A549 (cell line): Measurements from ENCODE around the gene CDH4. TPM values are rescaled to one million over a fixed set of nuclear protein-coding genes. Genes with fewer than 3 reads are reported as not detected.

Experiments used
- ATAC-seq, 2 experiments: fragments of 200-7000 bp in 1 of 2; fragments of >200 bp in 1 of 2; cut with Nextera tagmentation in 1 of 2; cut with Tn5 transposase in 1 of 2; 3 replicates each; pipeline versions ENCODE4 v1.8.0 to v1.9.1; 2018 to 2020; ENCODE audit warnings: mild to moderate bottlenecking in 1 of 2, moderate library complexity in 1 of 2
- CTCF ChIA-PET: fragments of 300-600 bp; sonication (Branson Sonifier 250); formaldehyde crosslinking; extraction: SDS; loops from one replicate; lab custom pipeline; 2021; ENCODE audit warnings: antibody characterized with exemption, inconsistent platforms; lab: Yijun Ruan, JAX
- POLR2A ChIA-PET: fragments of 350-600 bp; formaldehyde crosslinking; extraction: SDS; loops from one replicate; lab custom pipeline; 2021; ENCODE audit warnings: antibody characterized with exemption, inconsistent platforms; lab: Yijun Ruan, JAX
- DNase-seq, 2 experiments: peaks; one replicate each; pipeline versions ENCODE4 v3.0.0 to v3.0.0-alpha.2; 2011 to 2016; ENCODE audit warnings: low read depth in 1 of 2, low spot score in 1 of 2
- FAIRE-seq: peaks from 2 replicates; lab custom pipeline; 2011; peaks lifted over from hg19 to GRCh38; lab: Jason Lieb, UNC
- H3K27ac ChIP-seq, 2 experiments: fragments of >200 bp; sonication (Bioruptor Twin); formaldehyde crosslinking; 3 replicates each; pipeline ENCODE4 v1.5.1; 2016 to 2017
- H3K4me1 ChIP-seq: fragments of >200 bp; sonication (Bioruptor Twin); formaldehyde crosslinking; 3 replicates; pipeline ENCODE4 v1.6.1; 2016
- H3K4me2 ChIP-seq: fragments of >200 bp; sonication (Bioruptor Twin); formaldehyde crosslinking; 3 replicates; pipeline ENCODE4 v1.6.1; 2016
- H3K4me3 ChIP-seq: fragments of >200 bp; sonication (Bioruptor Twin); formaldehyde crosslinking; 3 replicates; pipeline ENCODE4 v1.5.1; 2016
- H3K9me3 ChIP-seq: fragments of >200 bp; sonication (Bioruptor Twin); formaldehyde crosslinking; 3 replicates; pipeline ENCODE4 v1.6.1; 2016
- BCL3 ChIP-seq: fragments of >200 bp; sonication (Bioruptor Twin); formaldehyde crosslinking; IDR thresholded peaks from 3 replicates; pipeline ENCODE4 v1.6.1; 2016
- CBX8 ChIP-seq: fragments of 200-600 bp; sonication (generic); IDR thresholded peaks from 2 replicates; pipeline ENCODE4 v1.6.1; 2016
- CEBPB ChIP-seq, 2 experiments: fragments of >200 bp in 1 of 2; sonication (Bioruptor Twin) in 1 of 2; formaldehyde crosslinking in 1 of 2; IDR thresholded peaks; 2 replicates each; pipeline ENCODE4 v1.6.1; 2012 to 2016
- CHD2 ChIP-seq: fragments of 150-350 bp; IDR thresholded peaks from 2 replicates; pipeline ENCODE4 v1.6.1; 2014; ENCODE audit warnings: low read length; ENCODE audit not compliant: partially characterized antibody
- CHD4 ChIP-seq: fragments of 200-600 bp; sonication (generic); IDR thresholded peaks from 2 replicates; pipeline ENCODE4 v1.6.1; 2016; ENCODE audit warnings: antibody characterized with exemption, mild to moderate bottlenecking, borderline replicate concordance
- EHF ChIP-seq: fragments of 250-450 bp; sonication (Bioruptor Pico); IDR thresholded peaks from 2 replicates; pipeline ENCODE4 v1.5.0; 2020; ENCODE audit warnings: mild to moderate bottlenecking
- EP300 ChIP-seq, 2 experiments: fragments of >200 bp; sonication (Bioruptor Twin); formaldehyde crosslinking; IDR thresholded peaks; 2 replicates in 1 of 2; 3 replicates in 1 of 2; pipeline ENCODE4 v1.6.1; 2016 to 2017
- FOSL2 ChIP-seq, 2 experiments: fragments of 450-650 bp in 1 of 2; fragments of >200 bp in 1 of 2; sonication (Bioruptor Twin) in 1 of 2; formaldehyde crosslinking; IDR thresholded peaks; 2 replicates each; pipeline versions ENCODE4 v1.5.0 to v1.6.1; 2016 to 2020; ENCODE audit warnings: mild to moderate bottlenecking in 1 of 2, moderate library complexity in 1 of 2
- GATA3 ChIP-seq: IDR thresholded peaks from 2 replicates; pipeline ENCODE4 v1.6.1; 2012; ENCODE audit warnings: borderline replicate concordance
- HDAC2 ChIP-seq: fragments of 200-600 bp; sonication (generic); IDR thresholded peaks from 2 replicates; pipeline ENCODE4 v1.6.1; 2016
- HEYL ChIP-seq: fragments of 250-450 bp; sonication (Bioruptor Pico); IDR thresholded peaks from 2 replicates; pipeline ENCODE4 v1.8.0; 2021; ENCODE audit warnings: mild to moderate bottlenecking, moderate library complexity
- HMGXB4 ChIP-seq: fragments of 250-450 bp; sonication (Bioruptor Pico); IDR thresholded peaks from 2 replicates; pipeline ENCODE4 v1.5.0; 2021; ENCODE audit warnings: mild to moderate bottlenecking, moderate library complexity, borderline replicate concordance
- HOXB13 ChIP-seq: fragments of 250-450 bp; sonication (Bioruptor Pico); IDR thresholded peaks from 2 replicates; pipeline ENCODE4 v1.5.0; 2020; ENCODE audit warnings: low read depth, mild to moderate bottlenecking, moderate library complexity
- JUN ChIP-seq, 2 experiments: fragments of >200 bp; sonication (Bioruptor Twin); formaldehyde crosslinking; IDR thresholded peaks; 2 replicates in 1 of 2; 3 replicates in 1 of 2; pipeline ENCODE4 v1.6.1; 2016 to 2017
- JUNB ChIP-seq: fragments of >200 bp; sonication (Bioruptor Twin); formaldehyde crosslinking; IDR thresholded peaks from 2 replicates; pipeline ENCODE4 v1.6.1; 2016
- MAZ ChIP-seq: fragments of 150-350 bp; IDR thresholded peaks from 2 replicates; pipeline ENCODE4 v1.6.1; 2014; ENCODE audit warnings: antibody characterized with exemption, low read depth, low read length, borderline replicate concordance
- NFE2L2 ChIP-seq: fragments of 150-350 bp; conservative IDR thresholded peaks from 2 replicates; pipeline ENCODE4 v1.6.1; 2014; ENCODE audit warnings: low read length
- NR3C1 ChIP-seq: fragments of >200 bp; sonication (Bioruptor Twin); formaldehyde crosslinking; IDR thresholded peaks from 3 replicates; pipeline ENCODE4 v1.6.1; 2017
- POLR2A ChIP-seq: IDR thresholded peaks from 2 replicates; pipeline ENCODE4 v1.6.1; 2012; ENCODE audit warnings: mild to moderate bottlenecking, low read length
- POLR2AphosphoS2 ChIP-seq: conservative IDR thresholded peaks from 2 replicates; pipeline ENCODE4 v1.6.1; 2012; ENCODE audit warnings: low read length, improper control_type of control experiment, inconsistent platforms
- RARB ChIP-seq: fragments of 250-450 bp; sonication (Bioruptor Pico); IDR thresholded peaks from 2 replicates; pipeline ENCODE4 v1.8.0; 2021; ENCODE audit warnings: mild to moderate bottlenecking, moderate library complexity
- RCOR1 ChIP-seq: fragments of 150-350 bp; IDR thresholded peaks from 2 replicates; pipeline ENCODE4 v1.6.1; 2014; ENCODE audit warnings: antibody characterized with exemption, low read length, low read depth
- RNF2 ChIP-seq: fragments of 200-600 bp; sonication (generic); IDR thresholded peaks from 2 replicates; pipeline ENCODE4 v1.6.1; 2016; ENCODE audit warnings: low read depth, mild to moderate bottlenecking, antibody characterized with exemption, moderate library complexity, borderline replicate concordance
- TFCP2L1 ChIP-seq: fragments of 250-450 bp; sonication (Bioruptor Pico); IDR thresholded peaks from 2 replicates; pipeline ENCODE4 v1.5.0; 2021; ENCODE audit warnings: mild to moderate bottlenecking
- TP53 ChIP-seq: fragments of 250-450 bp; sonication (Bioruptor Pico); IDR thresholded peaks from 2 replicates; pipeline ENCODE4 v1.5.0; 2021; ENCODE audit warnings: mild to moderate bottlenecking, moderate library complexity
- USF2 ChIP-seq: fragments of 450-650 bp; IDR thresholded peaks from 2 replicates; pipeline ENCODE4 v1.6.1; 2014; ENCODE audit warnings: antibody characterized with exemption
- ZNF302 ChIP-seq: fragments of 250-450 bp; sonication (Bioruptor Pico); IDR thresholded peaks from 2 replicates; pipeline ENCODE4 v1.9.0; 2021; ENCODE audit warnings: inconsistent platforms, mild to moderate bottlenecking, moderate library complexity
- WGBS: methylation state at CpG from one replicate; pipeline ENCODE4 v1.1.6; 2017; ENCODE audit errors: missing lambda C conversion rate; 5-methylcytosine and 5-hydroxymethylcytosine counted together
- polyA plus RNA-seq, 4 experiments: library from polyadenylated mRNA; depleted of rRNA in 3 of 4; stranded (reverse); fragments of >200 nt; fragmentation: RNase III in 1 of 4; extraction: RNeasy Plus Mini Kit Qiagen cat#74134 plus additional on column Dnase treatment in 1 of 4; gene quantifications; 2 replicates in 3 of 4; 3 replicates in 1 of 4; pipeline ENCODE4 v1.2.3, GENCODE V29; 2011 to 2017
- TF ChIP-seq, protein P1 (sequence below): IDR thresholded peaks from 2 replicates; pipeline ENCODE4 v1.6.1; 2012; ENCODE audit warnings: low read depth, borderline replicate concordance

Gene CDH4
- polyA plus RNA-seq, 2 of the 4 experiments (the other 2 are of a cell fraction): 3.4 to 10.3 TPM

GRCh38 chr20:61234224-61234890 lies 17.7 kb upstream of the CDH4 start (continued):
- TF ChIP-seq CEBPB (IDR thresholded peaks at IDR 0.05): no peak
- TF ChIP-seq, protein P1, sequence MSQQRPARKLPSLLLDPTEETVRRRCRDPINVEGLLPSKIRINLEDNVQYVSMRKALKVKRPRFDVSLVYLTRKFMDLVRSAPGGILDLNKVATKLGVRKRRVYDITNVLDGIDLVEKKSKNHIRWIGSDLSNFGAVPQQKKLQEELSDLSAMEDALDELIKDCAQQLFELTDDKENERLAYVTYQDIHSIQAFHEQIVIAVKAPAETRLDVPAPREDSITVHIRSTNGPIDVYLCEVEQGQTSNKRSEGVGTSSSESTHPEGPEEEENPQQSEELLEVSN: no peak
- no peak for TF ChIP-seq JUNB
- no peak for TF ChIP-seq HMGXB4
- TF ChIP-seq, all 56 proteins: peak for 0

GRCh38 chr20:61236713-61237112 lies 15.3 kb upstream of the CDH4 start:
- no peak for ATAC-seq
- Histone ChIP-seq H3K4me1 (no peaks in the 10 kb centered on the region), H3K4me3 (no peak overlapping the region), H3K27ac (no peak overlapping the region), H3K9me3 (peaks cover 27% of the 10 kb centered on the region), H3K4me2 (no peak overlapping the region)
- POLR2A ChIA-PET: no interaction called here
- CTCF ChIA-PET: interaction anchor here (0.6 to 1.3 kb wide), 5 partner anchors 14 to 403 kb away, joined by 3 to 4 read pairs (median 3); no protein-coding TSS in a partner anchor
- no peak for FAIRE-seq
- no peak for DNase-seq
- 9% methylated on average over 4 of the region's 4 CpGs for WGBS
- TF ChIP-seq HEYL (CRISPR knock-in tag) (no peak), MAZ (no peak), HMGXB4 (no peak), TP53 (CRISPR knock-in tag) (no peak), CBX8 (no peak), RCOR1 (no peak), CEBPB (IDR thresholded peaks at IDR 0.05) (no peak), JUNB (no peak), NFE2L2 (no peak), RARB (CRISPR knock-in tag) (no peak), TFCP2L1 (CRISPR knock-in tag) (no peak), USF2 (no peak), BCL3 (no peak), JUN (IDR thresholded peaks at IDR 0.05) (no peak), EHF (no peak), POLR2A (no peak), HOXB13 (no peak), CHD4 (no peak)

DNA sequence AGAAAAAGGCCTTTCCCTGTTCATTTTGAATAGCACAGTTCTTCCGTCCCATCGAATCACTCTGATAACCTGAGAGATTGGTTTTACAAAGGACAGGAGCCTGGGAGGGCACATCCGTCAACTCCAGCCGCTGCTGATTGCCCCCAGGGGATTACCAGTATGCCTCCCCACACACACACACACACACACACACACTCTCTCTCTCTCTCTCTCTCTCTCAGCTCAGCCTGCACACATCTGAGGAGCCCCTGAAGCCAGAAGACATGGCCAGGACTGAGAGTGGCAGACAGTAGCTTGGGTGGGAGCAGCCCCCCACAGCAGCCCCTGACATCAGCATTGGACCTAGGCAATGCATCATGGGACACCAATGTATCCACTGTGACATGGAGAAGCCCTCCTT lies 13.2 kb upstream of the CDH4 start:
- Histone ChIP-seq H3K4me3 (no peak overlapping the region), H3K9me3 (peaks cover 44% of the 10 kb centered on the region), H3K4me1 (no peaks in the 10 kb centered on the region), H3K27ac (no peak overlapping the region), H3K4me2 (no peak overlapping the region)
- DNase-seq (no peak), ATAC-seq (no peak), FAIRE-seq (no peak)
- TF ChIP-seq JUNB (no peak), CHD2 (no peak), FOSL2 (IDR thresholded peaks at IDR 0.05) (no peak), FOSL2 (CRISPR knock-in tag; IDR thresholded peaks at IDR 0.05) (no peak), ZNF302 (no peak), GATA3 (no peak), RNF2 (no peak), EP300 (IDR thresholded peaks at IDR 0.05) (no peak), NR3C1 (no peak), HDAC2 (no peak), JUN (IDR thresholded peaks at IDR 0.05) (no peak), MAZ (no peak), HOXB13 (no peak), CHD4 (no peak), POLR2AphosphoS2 (no peak)
- ChIA-PET POLR2A (no interaction called here), CTCF (interaction anchor here (0.7 to 4.7 kb wide), 2 partner anchors 10 to 24 kb away, joined by 3 to 58 read pairs; no protein-coding TSS in a partner anchor)
- 13% methylated on average over 4 of the region's 4 CpGs for WGBS
